Right atrium auricular region (tissue), 2 donors: ENCODE data around the gene CARS1. TPM values are rescaled to one million over a fixed set of nuclear protein-coding genes. Genes with fewer than 3 reads are reported as not detected.

ENCODE experiments used
- DNase-seq: peaks from one replicate; pipeline ENCODE4 v3.0.0-alpha.2; 2019; ENCODE audit warnings: low spot score
- H3K27ac ChIP-seq, 2 donors: fragments of 200-600 bp; sonication (generic); 1 replicate in 1 of 2; 2 replicates in 1 of 2; pipeline ENCODE4 v1.5.1; 2016 to 2019
- H3K27me3 ChIP-seq, 2 donors: fragments of 200-600 bp; sonication (generic); one replicate each; pipeline versions ENCODE4 v1.5.1 to v1.6.0; 2017 to 2019
- H3K36me3 ChIP-seq: fragments of 200-600 bp; sonication (generic); one replicate; pipeline ENCODE4 v1.5.1; 2016
- H3K4me1 ChIP-seq, 2 donors: fragments of 200-600 bp; sonication (generic); one replicate each; pipeline versions ENCODE4 v1.5.1 to v1.6.0; 2017 to 2019
- H3K4me3 ChIP-seq, 2 donors: fragments of 200-600 bp; sonication (generic); 1 replicate in 1 of 2; 2 replicates in 1 of 2; pipeline ENCODE4 v1.5.1; 2017 to 2019; ENCODE audit warnings: mild to moderate bottlenecking in 1 of 2, moderate library complexity in 1 of 2
- H3K9me3 ChIP-seq, 2 donors: fragments of 200-600 bp; sonication (generic); one replicate each; pipeline ENCODE4 v1.5.1; 2019
- CTCF ChIP-seq, 2 donors: fragments of 200-600 bp; sonication (generic); IDR thresholded peaks; one replicate each; pipeline ENCODE4 v1.5.1; 2019; ENCODE audit warnings: antibody characterized with exemption in 2 of 2
- total RNA-seq, 2 donors: library from RNA; depleted of rRNA; stranded (reverse); fragments of >200 nt; gene quantifications; one replicate each; pipeline ENCODE4 v1.1.0, GENCODE V29; 2016

CARS1 gene
- total RNA-seq, 2 donors from 2014 or later = 12.2 to 15.3 TPM

DNA sequence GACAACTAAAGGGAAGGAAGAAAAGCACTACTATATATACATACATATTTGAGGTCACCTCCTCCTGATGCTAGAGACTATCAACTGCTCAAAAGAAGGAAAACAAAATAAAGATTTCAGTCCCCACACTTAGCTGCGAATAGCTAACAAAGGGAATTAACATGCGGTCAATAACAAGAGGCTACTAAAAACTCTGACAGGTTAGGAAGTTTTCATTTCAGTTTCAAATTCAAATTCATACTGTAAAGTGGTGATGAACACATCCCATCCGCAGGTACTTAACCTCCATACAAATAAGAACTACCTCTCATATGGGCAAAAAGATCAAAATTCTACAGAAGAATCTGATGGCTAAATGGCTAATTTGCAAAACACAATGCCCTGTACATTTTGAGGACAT is 67.7 kb downstream of the CARS1 start:
- Histone ChIP-seq H3K4me1 (peaks cover 0 to 49% of the 10 kb centered on the region in 2 donors), H3K9me3 (no peaks in the 10 kb centered on the region), H3K36me3 (no peaks in the 10 kb centered on the region), H3K4me3 (peak overlapping the region in 1 of 2 donors; percentile 4), H3K27ac (no peak overlapping the region), H3K27me3 (no peaks in the 10 kb centered on the region)
- no peak for TF ChIP-seq CTCF (IDR thresholded peaks at IDR 0.05)
- DNase-seq = no peak

DNA sequence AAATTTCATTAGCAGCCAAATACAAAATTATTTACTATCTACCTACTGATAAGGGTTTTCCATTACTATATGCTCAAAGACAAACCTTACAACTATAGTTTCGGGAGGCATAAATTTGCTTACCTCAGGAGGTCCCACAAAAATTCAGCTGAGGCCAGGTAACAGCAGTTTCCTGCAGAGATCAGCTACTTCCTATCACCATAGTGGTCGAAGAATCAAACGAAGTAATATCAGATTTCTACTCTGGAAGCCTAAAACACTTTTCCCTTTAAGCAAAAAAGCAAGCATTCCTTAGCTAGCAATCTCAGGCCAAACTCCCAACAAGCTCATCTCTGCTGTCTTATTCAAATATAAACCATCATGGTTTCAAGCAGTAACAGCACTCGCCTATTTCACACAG is 68.2 kb downstream of the CARS1 start:
- Histone ChIP-seq H3K27me3 (no peaks in the 10 kb centered on the region), H3K4me1 (peaks cover 0 to 49% of the 10 kb centered on the region in 2 donors), H3K4me3 (peak overlapping the region in 1 of 2 donors; percentile 4), H3K27ac (no peak overlapping the region), H3K9me3 (no peaks in the 10 kb centered on the region), H3K36me3 (no peaks in the 10 kb centered on the region)
- DNase-seq = no peak
- TF ChIP-seq CTCF (IDR thresholded peaks at IDR 0.05) = no peak

GRCh38 chr11:2987881-2988861 is 69.1 kb downstream of the CARS1 start:
- Histone ChIP-seq H3K27me3 (no peaks in the 10 kb centered on the region), H3K4me1 (peaks cover 0 to 49% of the 10 kb centered on the region in 2 donors), H3K27ac (peak overlapping the region in 1 of 2 donors; percentile 9), H3K9me3 (no peaks in the 10 kb centered on the region), H3K4me3 (no peak overlapping the region), H3K36me3 (no peaks in the 10 kb centered on the region)
- DNase-seq = no peak
- no peak for TF ChIP-seq CTCF (IDR thresholded peaks at IDR 0.05)

GRCh38 chr11:2983908-2984307 is 73.3 kb downstream of the CARS1 start:
- Histone ChIP-seq H3K27me3 (no peaks in the 10 kb centered on the region), H3K9me3 (no peaks in the 10 kb centered on the region), H3K4me1 (peaks cover 0 to 32% of the 10 kb centered on the region in 2 donors), H3K36me3 (peaks cover 6% of the 10 kb centered on the region), H3K4me3 (no peak overlapping the region), H3K27ac (no peak overlapping the region)
- TF ChIP-seq CTCF (IDR thresholded peaks at IDR 0.05) = no peak
- DNase-seq = no peak

DNA sequence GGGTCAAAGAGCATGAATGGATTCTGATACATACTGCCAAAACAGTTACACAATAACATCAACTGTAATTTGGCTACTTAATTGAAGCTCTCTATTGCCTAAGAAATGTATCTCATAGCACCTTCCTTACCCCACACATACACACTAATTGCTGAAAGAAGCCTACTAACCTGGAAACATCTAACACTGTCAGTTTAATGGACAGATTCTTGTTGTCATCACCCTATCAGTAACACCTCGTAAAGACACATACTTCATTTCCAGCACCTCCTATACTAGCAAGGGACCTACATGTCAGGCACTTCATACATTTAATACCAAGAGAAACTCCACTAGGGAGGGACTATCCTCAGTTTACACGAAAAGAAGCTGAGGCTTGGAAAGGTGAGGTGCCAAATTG is 75.0 kb downstream of the CARS1 start:
- H3K9me3 ChIP-seq = no peaks in the 10 kb centered on the region
- no peak overlapping the region for H3K4me3 ChIP-seq
- H3K36me3 ChIP-seq = peaks cover 18% of the 10 kb centered on the region
- TF ChIP-seq CTCF (IDR thresholded peaks at IDR 0.05) = no peak
- no peaks in the 10 kb centered on the region for H3K27me3 ChIP-seq
- H3K27ac ChIP-seq = no peak overlapping the region
- H3K4me1 ChIP-seq = peaks cover 0 to 22% of the 10 kb centered on the region in 2 donors
- no peak for DNase-seq
